ENCODE measurements around the gene TSPAN32.

DNA sequence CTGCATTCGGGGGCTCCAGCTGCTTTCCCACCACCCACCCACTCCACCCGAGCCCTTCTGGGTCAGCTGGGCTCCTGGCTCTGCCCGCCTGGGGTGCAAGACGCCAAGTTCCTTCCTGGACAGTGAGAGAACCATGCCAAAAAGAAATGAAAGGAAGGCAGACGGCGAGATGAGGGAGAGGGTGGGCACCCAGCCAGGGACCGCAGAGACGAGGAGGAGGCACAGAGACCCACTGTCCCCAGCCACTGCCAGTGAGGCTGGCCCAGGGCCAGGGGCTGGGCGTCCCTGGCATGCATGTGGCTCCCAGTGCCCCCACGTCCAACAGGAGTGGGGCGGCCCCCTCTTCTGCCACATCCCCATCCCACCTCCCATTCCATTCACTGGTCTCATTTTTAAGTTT lies 64.5 kb downstream of the TSPAN32 start:
- TF ChIP-seq CTCF (tag by site-specific recombination; IDR thresholded peaks at IDR 0.05) (no peak), ZNF677 (tag by site-specific recombination; IDR thresholded peaks at IDR 0.05) (no peak), ZNF639 (tag by site-specific recombination; IDR thresholded peaks at IDR 0.05) (no peak), ZNF501 (tag by site-specific recombination; IDR thresholded peaks at IDR 0.05) (no peak), ZNF768 (tag by site-specific recombination; IDR thresholded peaks at IDR 0.05) (no peak), ZNF776 (tag by site-specific recombination; IDR thresholded peaks at IDR 0.05; ENCODE audit: borderline replicate concordance) (no peak), SETDB1 (IDR thresholded peaks at IDR 0.05; ENCODE audit: insufficient read length, low read length) (no peak), ZBTB1 (tag by site-specific recombination; IDR thresholded peaks at IDR 0.05) (no peak), ZSCAN23 (tag by site-specific recombination; IDR thresholded peaks at IDR 0.05) (no peak), ZBTB17 (tag by site-specific recombination; IDR thresholded peaks at IDR 0.05) (no peak)
- TF ChIP-seq, protein P1, sequence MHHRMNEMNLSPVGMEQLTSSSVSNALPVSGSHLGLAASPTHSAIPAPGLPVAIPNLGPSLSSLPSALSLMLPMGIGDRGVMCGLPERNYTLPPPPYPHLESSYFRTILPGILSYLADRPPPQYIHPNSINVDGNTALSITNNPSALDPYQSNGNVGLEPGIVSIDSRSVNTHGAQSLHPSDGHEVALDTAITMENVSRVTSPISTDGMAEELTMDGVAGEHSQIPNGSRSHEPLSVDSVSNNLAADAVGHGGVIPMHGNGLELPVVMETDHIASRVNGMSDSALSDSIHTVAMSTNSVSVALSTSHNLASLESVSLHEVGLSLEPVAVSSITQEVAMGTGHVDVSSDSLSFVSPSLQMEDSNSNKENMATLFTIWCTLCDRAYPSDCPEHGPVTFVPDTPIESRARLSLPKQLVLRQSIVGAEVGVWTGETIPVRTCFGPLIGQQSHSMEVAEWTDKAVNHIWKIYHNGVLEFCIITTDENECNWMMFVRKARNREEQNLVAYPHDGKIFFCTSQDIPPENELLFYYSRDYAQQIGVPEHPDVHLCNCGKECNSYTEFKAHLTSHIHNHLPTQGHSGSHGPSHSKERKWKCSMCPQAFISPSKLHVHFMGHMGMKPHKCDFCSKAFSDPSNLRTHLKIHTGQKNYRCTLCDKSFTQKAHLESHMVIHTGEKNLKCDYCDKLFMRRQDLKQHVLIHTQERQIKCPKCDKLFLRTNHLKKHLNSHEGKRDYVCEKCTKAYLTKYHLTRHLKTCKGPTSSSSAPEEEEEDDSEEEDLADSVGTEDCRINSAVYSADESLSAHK (tag by site-specific recombination; IDR thresholded peaks at IDR 0.05), result no peak
